Mesothelial cell of epicardium (in vitro differentiated cells): ENCODE results near the gene VSTM4. TPM values are rescaled to one million over a fixed set of nuclear protein-coding genes. Genes with fewer than 3 reads are reported as not detected.

Experiments
- DNase-seq, 2 experiments: peaks; one replicate each; pipeline ENCODE4 v3.0.0; 2021; ENCODE audit warnings: low spot score in 2 of 2; ENCODE audit not compliant: unreplicated experiment in 2 of 2
- H3K27ac Mint-ChIP-seq: 2 replicates; pipeline ENCODE4 v1.8.0; 2021; ENCODE audit warnings: mixed read lengths
- H3K27me3 Mint-ChIP-seq: 2 replicates; pipeline ENCODE4 v1.8.0; 2021; ENCODE audit warnings: low read depth, mixed read lengths
- H3K36me3 Mint-ChIP-seq: 2 replicates; pipeline ENCODE4 v1.8.0; 2021; ENCODE audit warnings: mixed read lengths
- H3K4me1 Mint-ChIP-seq: 2 replicates; pipeline ENCODE4 v1.8.0; 2021; ENCODE audit warnings: mixed read lengths
- H3K4me3 Mint-ChIP-seq: 2 replicates; pipeline ENCODE4 v1.8.0; 2021; ENCODE audit warnings: mild to moderate bottlenecking, moderate library complexity, mixed read lengths
- H3K9me3 Mint-ChIP-seq: 2 replicates; pipeline ENCODE4 v1.8.0; 2021; ENCODE audit warnings: mixed read lengths
- total RNA-seq: library from RNA; stranded (reverse); gene quantifications from 3 replicates; pipeline ENCODE4 v1.2.1, GENCODE V29; 2021
- TF ChIP-seq, protein P1 (sequence below): fragments of 200-600 bp; sonication (generic); IDR thresholded peaks from one replicate; pipeline ENCODE4 v1.5.0; 2021; ENCODE audit warnings: antibody characterized with exemption; ENCODE audit not compliant: unreplicated experiment

VSTM4 gene
- total RNA-seq, 1 donor from 2014 or later: 3.5 TPM

DNA sequence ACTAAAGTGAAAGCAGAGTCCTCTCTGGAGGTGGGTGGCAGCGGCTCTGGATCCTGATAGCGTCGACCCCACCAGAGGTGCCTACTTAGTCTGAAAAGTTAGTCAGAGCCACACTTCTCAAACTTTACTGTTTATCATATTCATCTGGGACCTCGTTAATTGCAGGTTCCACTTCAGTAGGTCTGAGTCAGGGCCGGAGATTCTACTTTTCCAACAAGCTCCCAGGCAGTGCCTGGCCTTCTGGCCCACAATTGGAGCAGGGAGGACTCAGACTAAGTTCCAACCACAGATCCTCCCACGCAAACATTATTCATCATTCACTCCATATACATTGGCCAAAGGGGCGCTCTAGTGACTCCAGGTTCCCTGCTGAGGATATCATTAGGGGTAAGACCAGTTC, 78.1 kb downstream of the VSTM4 start:
- H3K9me3 Mint-ChIP-seq: no peaks in the 10 kb centered on the region
- no peak overlapping the region for H3K4me3 Mint-ChIP-seq
- no peaks in the 10 kb centered on the region for H3K4me1 Mint-ChIP-seq
- TF ChIP-seq, protein P1, sequence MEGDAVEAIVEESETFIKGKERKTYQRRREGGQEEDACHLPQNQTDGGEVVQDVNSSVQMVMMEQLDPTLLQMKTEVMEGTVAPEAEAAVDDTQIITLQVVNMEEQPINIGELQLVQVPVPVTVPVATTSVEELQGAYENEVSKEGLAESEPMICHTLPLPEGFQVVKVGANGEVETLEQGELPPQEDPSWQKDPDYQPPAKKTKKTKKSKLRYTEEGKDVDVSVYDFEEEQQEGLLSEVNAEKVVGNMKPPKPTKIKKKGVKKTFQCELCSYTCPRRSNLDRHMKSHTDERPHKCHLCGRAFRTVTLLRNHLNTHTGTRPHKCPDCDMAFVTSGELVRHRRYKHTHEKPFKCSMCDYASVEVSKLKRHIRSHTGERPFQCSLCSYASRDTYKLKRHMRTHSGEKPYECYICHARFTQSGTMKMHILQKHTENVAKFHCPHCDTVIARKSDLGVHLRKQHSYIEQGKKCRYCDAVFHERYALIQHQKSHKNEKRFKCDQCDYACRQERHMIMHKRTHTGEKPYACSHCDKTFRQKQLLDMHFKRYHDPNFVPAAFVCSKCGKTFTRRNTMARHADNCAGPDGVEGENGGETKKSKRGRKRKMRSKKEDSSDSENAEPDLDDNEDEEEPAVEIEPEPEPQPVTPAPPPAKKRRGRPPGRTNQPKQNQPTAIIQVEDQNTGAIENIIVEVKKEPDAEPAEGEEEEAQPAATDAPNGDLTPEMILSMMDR: no peak
- no peak overlapping the region for H3K27ac Mint-ChIP-seq
- H3K27me3 Mint-ChIP-seq: peaks cover 6% of the 10 kb centered on the region
- no peak for DNase-seq
- no peaks in the 10 kb centered on the region for H3K36me3 Mint-ChIP-seq

DNA sequence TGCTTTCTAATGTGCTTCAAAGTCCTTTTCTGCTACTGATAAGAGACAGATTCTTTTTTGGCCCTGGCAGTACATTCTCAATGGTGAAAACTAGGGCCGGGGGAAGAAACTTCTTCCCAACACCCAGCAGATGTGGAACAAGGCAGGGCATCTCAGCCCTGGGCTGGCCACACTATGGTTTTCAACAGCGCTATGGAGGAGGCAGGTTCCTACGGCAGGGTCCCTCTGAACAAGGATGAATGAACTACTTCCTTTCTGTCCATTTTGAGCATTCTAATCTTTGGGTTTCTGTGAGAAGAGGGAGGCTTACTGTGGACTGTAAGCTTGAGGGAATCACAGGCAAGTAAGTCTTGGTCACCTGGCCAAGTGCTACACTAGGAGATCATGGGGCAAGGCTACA, 78.7 kb downstream of the VSTM4 start:
- TF ChIP-seq, protein P1: no peak
- Mint-ChIP-seq H3K4me3 (no peak overlapping the region), H3K27me3 (peaks cover 11% of the 10 kb centered on the region), H3K27ac (no peak overlapping the region), H3K36me3 (no peaks in the 10 kb centered on the region), H3K4me1 (no peaks in the 10 kb centered on the region), H3K9me3 (no peaks in the 10 kb centered on the region)
- no peak for DNase-seq

DNA sequence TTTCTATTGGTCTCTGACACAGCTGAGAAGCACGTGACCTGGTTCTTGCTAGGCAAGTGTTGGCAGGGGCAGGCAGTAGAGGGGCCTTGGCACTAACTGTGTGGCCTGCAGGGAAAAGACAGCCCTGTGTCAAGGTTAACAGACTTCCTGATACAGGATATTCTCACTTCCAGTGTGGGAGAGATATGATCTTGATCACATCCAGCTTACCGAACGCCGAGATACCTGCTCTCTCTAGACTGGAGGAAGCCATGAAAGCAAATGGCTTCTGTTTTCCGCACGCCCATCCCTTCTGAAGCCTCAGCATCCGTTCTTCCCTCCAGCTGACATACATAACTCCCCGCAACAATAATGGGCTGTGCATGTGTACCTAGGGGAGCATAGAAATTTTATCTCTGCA, 79.4 kb downstream of the VSTM4 start:
- DNase-seq: no peak

DNA sequence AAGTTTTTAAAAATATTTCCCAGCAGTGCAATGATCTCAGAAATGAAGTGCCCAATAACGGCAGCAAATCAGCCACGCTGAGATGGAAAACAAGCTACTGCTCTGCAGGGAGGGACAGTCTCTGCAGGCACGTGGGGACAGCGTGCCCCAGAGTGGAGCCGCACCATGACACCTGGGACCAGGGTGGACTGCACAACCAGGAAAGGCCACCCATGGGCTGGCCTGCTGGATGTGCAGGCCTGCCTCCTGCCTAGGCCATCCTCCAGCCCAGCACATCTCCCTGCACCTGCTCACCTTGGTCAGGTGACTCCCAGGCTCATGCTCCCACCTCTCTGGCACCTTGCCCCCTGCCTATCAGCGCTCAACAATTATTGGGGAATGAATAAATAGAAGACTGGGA, 80.4 kb downstream of the VSTM4 start:
- Mint-ChIP-seq H3K27me3 (peaks cover 12% of the 10 kb centered on the region), H3K9me3 (no peaks in the 10 kb centered on the region), H3K36me3 (no peaks in the 10 kb centered on the region), H3K27ac (no peak overlapping the region), H3K4me3 (no peak overlapping the region), H3K4me1 (no peaks in the 10 kb centered on the region)
- TF ChIP-seq, protein P1: no peak
- no peak for DNase-seq

More for the DNA sequence above, 79.4 kb downstream of the VSTM4 start:
- no peaks in the 10 kb centered on the region for H3K4me1 Mint-ChIP-seq
- no peaks in the 10 kb centered on the region for H3K36me3 Mint-ChIP-seq
- TF ChIP-seq, protein P1: no peak
- H3K9me3 Mint-ChIP-seq: no peaks in the 10 kb centered on the region
- peaks cover 12% of the 10 kb centered on the region for H3K27me3 Mint-ChIP-seq
- no peak overlapping the region for H3K27ac Mint-ChIP-seq
- no peak overlapping the region for H3K4me3 Mint-ChIP-seq

DNA sequence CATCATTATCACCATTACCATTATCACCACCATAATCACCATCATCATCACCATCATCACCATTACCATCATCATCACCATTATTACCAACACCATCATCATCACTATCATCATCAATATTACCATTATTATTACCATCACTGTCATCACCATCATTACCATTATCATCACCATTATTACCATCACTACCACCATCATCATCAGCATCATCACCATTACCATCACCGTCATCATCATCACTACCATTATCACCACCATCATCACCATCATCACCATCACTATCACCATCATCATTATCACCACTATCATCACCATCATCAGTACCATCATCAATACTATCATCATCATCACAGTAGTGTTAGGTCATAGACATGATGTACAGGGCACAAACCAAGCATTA, 81.4 kb downstream of the VSTM4 start:
- DNase-seq: no peak
- peaks cover 12% of the 10 kb centered on the region for H3K27me3 Mint-ChIP-seq
- H3K36me3 Mint-ChIP-seq: no peaks in the 10 kb centered on the region
- H3K27ac Mint-ChIP-seq: no peak overlapping the region
- H3K4me3 Mint-ChIP-seq: no peak overlapping the region
- no peaks in the 10 kb centered on the region for H3K9me3 Mint-ChIP-seq
- no peaks in the 10 kb centered on the region for H3K4me1 Mint-ChIP-seq
- TF ChIP-seq, protein P1: no peak

DNA sequence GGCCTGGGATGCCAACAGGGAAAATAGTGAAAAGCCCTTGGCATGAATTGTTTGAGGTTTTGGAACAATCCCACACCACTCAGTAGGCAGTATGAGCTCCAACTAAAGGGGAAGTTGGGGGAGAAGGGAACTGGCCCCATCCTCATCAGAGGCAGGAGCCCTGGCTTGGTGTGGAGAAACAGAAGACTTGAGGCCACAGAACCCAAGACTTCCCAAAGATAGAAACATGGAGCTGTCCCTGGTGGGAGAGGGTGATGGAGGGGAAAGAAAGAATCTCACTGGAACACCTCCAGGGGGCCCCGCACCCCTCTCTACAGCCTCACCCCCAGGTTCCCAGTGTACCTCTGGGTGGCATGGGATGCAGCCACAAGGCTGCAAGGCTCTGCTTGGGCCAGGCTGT, 85.7 kb downstream of the VSTM4 start:
- TF ChIP-seq, protein P1: no peak
- Mint-ChIP-seq H3K4me1 (peaks cover 6% of the 10 kb centered on the region), H3K27ac (no peak overlapping the region), H3K27me3 (peaks cover 19% of the 10 kb centered on the region), H3K9me3 (no peaks in the 10 kb centered on the region), H3K36me3 (no peaks in the 10 kb centered on the region), H3K4me3 (no peak overlapping the region)
- DNase-seq: no peak
